ENCODE data around the gene ARHGAP24.

DNA sequence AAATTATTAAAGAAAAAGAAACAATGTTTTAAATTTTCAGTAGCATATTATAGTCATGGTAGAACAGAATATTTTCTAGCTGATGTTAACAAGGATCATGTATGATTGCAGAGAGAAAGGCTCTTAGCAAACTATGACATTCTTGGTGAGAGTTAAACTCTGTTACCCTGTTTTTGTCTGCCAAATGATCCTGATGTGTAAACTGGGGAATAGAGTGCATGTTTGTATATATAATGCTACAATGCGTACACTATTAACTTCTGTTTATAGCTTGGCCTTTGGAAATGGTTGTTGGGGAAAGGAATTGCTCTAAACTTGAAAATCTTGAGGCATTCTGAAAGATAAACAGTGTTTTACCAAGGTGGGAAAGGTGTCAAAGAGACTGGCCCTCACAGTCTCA is 292.7 kb downstream of the ARHGAP24 start:
- TF ChIP-seq, protein P1, sequence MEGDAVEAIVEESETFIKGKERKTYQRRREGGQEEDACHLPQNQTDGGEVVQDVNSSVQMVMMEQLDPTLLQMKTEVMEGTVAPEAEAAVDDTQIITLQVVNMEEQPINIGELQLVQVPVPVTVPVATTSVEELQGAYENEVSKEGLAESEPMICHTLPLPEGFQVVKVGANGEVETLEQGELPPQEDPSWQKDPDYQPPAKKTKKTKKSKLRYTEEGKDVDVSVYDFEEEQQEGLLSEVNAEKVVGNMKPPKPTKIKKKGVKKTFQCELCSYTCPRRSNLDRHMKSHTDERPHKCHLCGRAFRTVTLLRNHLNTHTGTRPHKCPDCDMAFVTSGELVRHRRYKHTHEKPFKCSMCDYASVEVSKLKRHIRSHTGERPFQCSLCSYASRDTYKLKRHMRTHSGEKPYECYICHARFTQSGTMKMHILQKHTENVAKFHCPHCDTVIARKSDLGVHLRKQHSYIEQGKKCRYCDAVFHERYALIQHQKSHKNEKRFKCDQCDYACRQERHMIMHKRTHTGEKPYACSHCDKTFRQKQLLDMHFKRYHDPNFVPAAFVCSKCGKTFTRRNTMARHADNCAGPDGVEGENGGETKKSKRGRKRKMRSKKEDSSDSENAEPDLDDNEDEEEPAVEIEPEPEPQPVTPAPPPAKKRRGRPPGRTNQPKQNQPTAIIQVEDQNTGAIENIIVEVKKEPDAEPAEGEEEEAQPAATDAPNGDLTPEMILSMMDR (IDR thresholded peaks at IDR 0.05), result no peak
- TF ChIP-seq POLR2A (IDR thresholded peaks at IDR 0.05), result no peak
